Cardiac muscle cell (in vitro differentiated cells and primary cell): Measurements from ENCODE around the gene OR4E1. TPM values are rescaled to one million over a fixed set of nuclear protein-coding genes. Genes with fewer than 3 reads are reported as not detected.
"Not testable (repeated sequence)": the region's sequence is repeated elsewhere in the genome, so short reads cannot be mapped to it uniquely, and the experiment has no call there.

Experiments used
- DNase-seq, 2 donors: peaks; one replicate each; pipeline versions ENCODE4 v3.0.0 to v3.0.0-alpha.2; 2010 to 2017; ENCODE audit warnings: low read depth in 1 of 2, low spot score in 1 of 2
- H3K27ac ChIP-seq: fragments of 200-600 bp; sonication (generic); 2 replicates; pipeline ENCODE4 v1.5.1; 2016
- H3K27me3 ChIP-seq: fragments of 200-600 bp; sonication (generic); 2 replicates; pipeline ENCODE4 v1.6.0; 2016; ENCODE audit warnings: control low read depth
- H3K36me3 ChIP-seq: fragments of 200-600 bp; sonication (generic); 2 replicates; pipeline ENCODE4 v1.5.1; 2016; ENCODE audit warnings: control low read depth
- H3K4me1 ChIP-seq: fragments of 200-600 bp; sonication (generic); 2 replicates; pipeline ENCODE4 v1.8.1; 2017; ENCODE audit warnings: low read depth, mild to moderate bottlenecking, mixed run types
- H3K4me3 ChIP-seq: fragments of 200-600 bp; sonication (generic); 2 replicates; pipeline ENCODE4 v1.5.1; 2016; ENCODE audit warnings: mild to moderate bottlenecking
- H3K9me3 ChIP-seq: fragments of 200-600 bp; sonication (generic); 2 replicates; pipeline ENCODE4 v1.5.1; 2017; ENCODE audit warnings: low read depth, mild to moderate bottlenecking, control low read depth
- polyA plus RNA-seq: library from polyadenylated mRNA; unstranded; fragments of >200 nt; fragmentation: Nextera tagmentation; extraction: Ambion mirVana; gene quantifications from 2 replicates; pipeline ENCODE4 v1.2.1, GENCODE V29; 2016
- total RNA-seq: library from RNA; depleted of rRNA; stranded (reverse); fragments of >200 nt; gene quantifications from 2 replicates; pipeline ENCODE4 v1.2.3, GENCODE V29; 2016
- TF ChIP-seq, protein P1 (sequence below): IDR thresholded peaks from 2 replicates; pipeline ENCODE4 v1.5.1; 2012; ENCODE audit warnings: low read depth, mild to moderate bottlenecking, low read length

The OR4E1 gene
- total and polyA plus RNA-seq, 2 experiments from 2014 or later, result not detected

DNA sequence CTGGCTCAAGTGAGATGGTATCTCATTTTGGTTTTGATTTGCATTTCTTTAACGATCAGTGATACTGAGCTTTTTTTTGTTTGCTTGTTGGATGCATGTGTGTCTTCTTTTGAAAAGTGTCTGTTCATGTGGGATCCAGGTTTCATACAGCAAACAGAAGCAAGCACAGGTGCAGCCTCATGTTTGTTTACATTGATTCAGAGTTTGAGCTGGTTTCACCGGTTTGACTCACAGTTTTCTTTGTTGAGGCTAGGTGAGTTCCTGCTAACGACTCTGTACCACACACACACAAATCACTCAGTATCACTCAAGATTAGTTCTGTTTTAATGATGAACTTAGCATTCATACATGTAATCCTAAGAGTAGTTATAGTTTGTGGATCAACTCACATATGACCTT lies 42.5 kb downstream of the OR4E1 start:
- Histone ChIP-seq H3K27ac (no peak overlapping the region), H3K36me3 (no peaks in the 10 kb centered on the region), H3K27me3 (no peaks in the 10 kb centered on the region), H3K9me3 (no peaks in the 10 kb centered on the region), H3K4me3 (no peak overlapping the region), H3K4me1 (no peaks in the 10 kb centered on the region)
- TF ChIP-seq, protein P1, sequence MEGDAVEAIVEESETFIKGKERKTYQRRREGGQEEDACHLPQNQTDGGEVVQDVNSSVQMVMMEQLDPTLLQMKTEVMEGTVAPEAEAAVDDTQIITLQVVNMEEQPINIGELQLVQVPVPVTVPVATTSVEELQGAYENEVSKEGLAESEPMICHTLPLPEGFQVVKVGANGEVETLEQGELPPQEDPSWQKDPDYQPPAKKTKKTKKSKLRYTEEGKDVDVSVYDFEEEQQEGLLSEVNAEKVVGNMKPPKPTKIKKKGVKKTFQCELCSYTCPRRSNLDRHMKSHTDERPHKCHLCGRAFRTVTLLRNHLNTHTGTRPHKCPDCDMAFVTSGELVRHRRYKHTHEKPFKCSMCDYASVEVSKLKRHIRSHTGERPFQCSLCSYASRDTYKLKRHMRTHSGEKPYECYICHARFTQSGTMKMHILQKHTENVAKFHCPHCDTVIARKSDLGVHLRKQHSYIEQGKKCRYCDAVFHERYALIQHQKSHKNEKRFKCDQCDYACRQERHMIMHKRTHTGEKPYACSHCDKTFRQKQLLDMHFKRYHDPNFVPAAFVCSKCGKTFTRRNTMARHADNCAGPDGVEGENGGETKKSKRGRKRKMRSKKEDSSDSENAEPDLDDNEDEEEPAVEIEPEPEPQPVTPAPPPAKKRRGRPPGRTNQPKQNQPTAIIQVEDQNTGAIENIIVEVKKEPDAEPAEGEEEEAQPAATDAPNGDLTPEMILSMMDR, result no peak
- no peak for DNase-seq

DNA sequence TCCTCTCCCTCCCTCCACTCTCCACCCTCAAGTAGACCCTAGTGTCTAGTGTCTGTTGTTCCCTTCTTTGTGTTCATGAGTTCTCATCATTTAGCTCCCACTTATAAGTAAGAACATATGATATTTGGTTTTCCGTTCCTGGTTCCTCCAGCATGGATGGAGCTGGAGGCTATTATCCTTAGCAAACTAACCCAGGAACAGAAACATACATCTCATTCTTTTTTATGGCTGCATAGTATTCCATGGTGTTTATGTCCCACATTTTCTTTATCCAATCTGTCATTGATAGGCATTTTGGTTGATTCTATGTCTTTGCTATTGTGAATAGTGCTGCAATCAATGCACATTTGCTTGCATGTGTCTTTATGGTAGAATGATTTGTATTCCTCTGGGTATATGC lies 43.1 kb downstream of the OR4E1 start:
- H3K36me3 ChIP-seq, H3K9me3 ChIP-seq, H3K4me3 ChIP-seq, H3K27ac ChIP-seq, DNase-seq, H3K4me1 ChIP-seq, H3K27me3 ChIP-seq: not testable (repeated sequence)

DNA sequence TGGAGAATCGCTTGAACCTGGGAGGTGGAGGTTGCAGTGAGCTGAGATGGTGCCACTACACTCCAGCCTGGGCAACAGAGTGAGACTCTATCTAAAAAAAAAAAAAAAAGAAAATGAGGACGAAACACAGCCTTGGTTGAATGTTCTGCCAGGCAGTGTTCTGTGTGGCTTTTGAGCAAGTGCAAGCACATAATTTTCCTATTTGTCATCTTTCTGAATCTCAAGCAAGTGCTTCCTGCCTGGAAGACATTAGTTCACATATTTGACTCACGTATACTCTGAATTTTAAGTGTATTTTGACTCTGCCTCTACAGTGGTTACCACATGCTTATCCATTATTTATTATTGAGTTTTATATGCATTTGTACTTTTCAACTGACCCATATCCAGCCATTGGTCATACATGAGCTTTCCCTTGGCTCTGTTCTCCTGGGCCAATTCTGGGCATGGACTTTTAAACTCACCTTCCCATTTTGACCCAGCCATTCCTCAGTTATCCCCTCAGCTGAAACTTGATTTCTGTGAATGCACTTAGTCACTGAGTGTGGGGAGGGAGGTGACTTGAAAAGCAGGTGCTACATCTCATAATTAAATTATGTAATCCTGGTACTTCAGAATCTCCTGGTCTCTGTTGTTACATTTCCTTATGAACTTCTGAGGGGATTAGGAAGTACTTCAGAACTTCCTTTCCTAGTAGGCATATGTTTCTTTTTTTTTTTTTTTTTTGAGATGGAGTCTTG lies 47.0 kb downstream of the OR4E1 start:
- no peaks in the 10 kb centered on the region for H3K36me3 ChIP-seq
- no peak overlapping the region for H3K27ac ChIP-seq
- no peaks in the 10 kb centered on the region for H3K4me1 ChIP-seq
- H3K9me3 ChIP-seq, result no peaks in the 10 kb centered on the region
- TF ChIP-seq, protein P1, result no peak
- peak in 1 of 2 donors; percentile 55 for DNase-seq
- no peaks in the 10 kb centered on the region for H3K27me3 ChIP-seq
- H3K4me3 ChIP-seq, result no peak overlapping the region

Other genes starting within 250 kb of the OR4E1 start
- gene CHD8, start 217.7 kb downstream of the OR4E1 start, total RNA-seq, result 59.2 and 71.4 TPM in 2 replicates
- 25.2 and 36.7 TPM in 2 replicates for gene CHD8, start 217.7 kb downstream of the OR4E1 start, polyA plus RNA-seq
- gene RAB2B, start 196.9 kb downstream of the OR4E1 start, total RNA-seq, result 28.5 and 29.7 TPM in 2 replicates
- 17.8 and 28.5 TPM in 2 replicates for gene RAB2B, start 196.9 kb downstream of the OR4E1 start, polyA plus RNA-seq
- 34.3 and 37.8 TPM in 2 replicates for gene TOX4, start 196.6 kb downstream of the OR4E1 start, total RNA-seq
- gene TOX4, start 196.6 kb downstream of the OR4E1 start, polyA plus RNA-seq, result 42.3 and 45.2 TPM in 2 replicates
- 57.9 and 69.2 TPM in 2 replicates for gene METTL3, start 162.5 kb downstream of the OR4E1 start, total RNA-seq
- 59.7 and 63.9 TPM in 2 replicates for gene METTL3, start 162.5 kb downstream of the OR4E1 start, polyA plus RNA-seq
- gene SALL2, start 147.5 kb downstream of the OR4E1 start, total RNA-seq, result 56.8 and 74.6 TPM in 2 replicates
- 32.5 and 39.8 TPM in 2 replicates for gene SALL2, start 147.5 kb downstream of the OR4E1 start, polyA plus RNA-seq
- gene OR10G3, start 93.7 kb downstream of the OR4E1 start, total RNA-seq, result not detected in 2 replicates
- not detected in 2 replicates for gene OR10G3, start 93.7 kb downstream of the OR4E1 start, polyA plus RNA-seq
- not detected in 2 replicates for gene OR10G2, start 38.9 kb downstream of the OR4E1 start, total RNA-seq
- gene OR10G2, start 38.9 kb downstream of the OR4E1 start, polyA plus RNA-seq, result not detected in 2 replicates
- gene OR4E2, start 20.0 kb downstream of the OR4E1 start, total RNA-seq, result not detected in 2 replicates
- gene OR4E2, start 20.0 kb downstream of the OR4E1 start, polyA plus RNA-seq, result not detected in 2 replicates